BJ (cell line): ENCODE data around the gene LPCAT2. TPM values are rescaled to one million over a fixed set of nuclear protein-coding genes. Genes with fewer than 3 reads are reported as not detected.

ENCODE experiments used
- CTCF ChIA-PET: fragments of 350-600 bp; formaldehyde crosslinking; extraction: SDS; loops from one replicate; lab custom pipeline; 2021; ENCODE audit warnings: antibody characterized with exemption, inconsistent platforms; lab: Yijun Ruan, JAX
- POLR2A ChIA-PET: fragments of 300-600 bp; sonication (Branson Sonifier 250); formaldehyde crosslinking; extraction: SDS; loops from one replicate; lab custom pipeline; 2021; ENCODE audit warnings: antibody characterized with exemption; lab: Charles Lee
- DNase-seq: peaks from one replicate; pipeline ENCODE4 v3.0.0-alpha.2; 2011; ENCODE audit warnings: low read depth
- H3K27me3 ChIP-seq: 2 replicates; pipeline ENCODE4 v1.6.0; 2011; ENCODE audit warnings: low read length; ENCODE audit not compliant: control insufficient read depth, insufficient read depth
- H3K36me3 ChIP-seq: 2 replicates; pipeline ENCODE4 v1.5.1; 2011; ENCODE audit warnings: low read length; ENCODE audit not compliant: control insufficient read depth, insufficient read depth
- H3K4me3 ChIP-seq: 2 replicates; pipeline ENCODE4 v1.5.1; 2011; ENCODE audit warnings: low read depth, mild to moderate bottlenecking, control low read depth, low read length
- polyA plus RNA-seq: library from polyadenylated mRNA; depleted of rRNA; stranded (reverse); fragments of >200 nt; gene quantifications from 2 replicates; pipeline ENCODE4 v1.2.3, GENCODE V29; 2011
- TF ChIP-seq, protein P1 (sequence below): IDR thresholded peaks from 2 replicates; pipeline ENCODE4 v1.5.1; 2011; ENCODE audit warnings: low read depth, mild to moderate bottlenecking, control low read depth, inconsistent platforms, low read length, moderate library complexity; ENCODE audit not compliant: insufficient read depth

Gene LPCAT2
- polyA plus RNA-seq, 1 experiment: 7.9 TPM

DNA sequence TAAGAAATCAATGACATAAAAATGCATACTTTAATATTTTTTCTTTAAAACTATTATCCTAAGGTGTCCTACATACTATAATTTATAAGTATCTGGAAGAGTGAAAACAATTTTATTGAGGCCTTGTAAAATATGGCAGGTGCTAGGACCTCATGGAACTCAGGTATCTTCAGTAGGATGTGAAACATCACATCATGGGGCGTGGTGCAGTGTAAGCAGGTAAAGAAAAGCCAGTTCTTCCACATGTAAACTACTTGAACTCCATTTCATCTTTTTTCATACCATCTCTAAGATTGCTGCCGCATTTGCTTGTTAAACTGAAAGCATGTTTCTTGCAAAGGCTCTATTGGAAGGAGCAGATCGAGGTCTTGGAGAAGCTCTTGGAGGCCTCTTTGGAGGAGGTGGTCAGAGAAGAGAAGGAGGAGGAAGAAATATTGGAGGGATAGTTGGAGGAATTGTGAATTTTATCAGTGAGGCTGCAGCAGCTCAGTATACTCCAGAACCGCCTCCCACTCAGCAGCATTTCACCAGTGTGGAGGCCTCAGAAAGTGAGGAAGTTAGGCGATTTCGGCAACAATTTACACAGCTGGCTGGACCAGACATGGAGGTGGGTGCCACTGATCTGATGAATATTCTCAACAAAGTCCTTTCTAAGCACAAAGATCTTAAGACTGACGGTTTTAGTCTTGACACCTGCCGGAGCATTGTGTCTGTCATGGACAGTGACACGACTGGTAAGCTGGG is 57.7 kb downstream of the LPCAT2 start, which contains the start of gene CAPNS2:
Gene CAPNS2, plus strand, starts transcription at position 253 of the 744 bp plus-strand sequence. Its CDS starts 73 bp downstream, at position 326.
- DNase-seq: no peak
- no peaks in the 10 kb centered on the region for H3K27me3 ChIP-seq
- CTCF ChIA-PET: interaction anchor here (1.0 to 2.4 kb wide), 3 partner anchors 10 to 135 kb away, joined by 3 to 7 read pairs (median 4); no protein-coding TSS in a partner anchor
- no peak within 1 kb of the TSS for H3K4me3 ChIP-seq
- POLR2A ChIA-PET: no interaction called here
- H3K36me3 ChIP-seq: no peaks in the 10 kb centered on the region
- TF ChIP-seq, protein P1, sequence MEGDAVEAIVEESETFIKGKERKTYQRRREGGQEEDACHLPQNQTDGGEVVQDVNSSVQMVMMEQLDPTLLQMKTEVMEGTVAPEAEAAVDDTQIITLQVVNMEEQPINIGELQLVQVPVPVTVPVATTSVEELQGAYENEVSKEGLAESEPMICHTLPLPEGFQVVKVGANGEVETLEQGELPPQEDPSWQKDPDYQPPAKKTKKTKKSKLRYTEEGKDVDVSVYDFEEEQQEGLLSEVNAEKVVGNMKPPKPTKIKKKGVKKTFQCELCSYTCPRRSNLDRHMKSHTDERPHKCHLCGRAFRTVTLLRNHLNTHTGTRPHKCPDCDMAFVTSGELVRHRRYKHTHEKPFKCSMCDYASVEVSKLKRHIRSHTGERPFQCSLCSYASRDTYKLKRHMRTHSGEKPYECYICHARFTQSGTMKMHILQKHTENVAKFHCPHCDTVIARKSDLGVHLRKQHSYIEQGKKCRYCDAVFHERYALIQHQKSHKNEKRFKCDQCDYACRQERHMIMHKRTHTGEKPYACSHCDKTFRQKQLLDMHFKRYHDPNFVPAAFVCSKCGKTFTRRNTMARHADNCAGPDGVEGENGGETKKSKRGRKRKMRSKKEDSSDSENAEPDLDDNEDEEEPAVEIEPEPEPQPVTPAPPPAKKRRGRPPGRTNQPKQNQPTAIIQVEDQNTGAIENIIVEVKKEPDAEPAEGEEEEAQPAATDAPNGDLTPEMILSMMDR: no peak

DNA sequence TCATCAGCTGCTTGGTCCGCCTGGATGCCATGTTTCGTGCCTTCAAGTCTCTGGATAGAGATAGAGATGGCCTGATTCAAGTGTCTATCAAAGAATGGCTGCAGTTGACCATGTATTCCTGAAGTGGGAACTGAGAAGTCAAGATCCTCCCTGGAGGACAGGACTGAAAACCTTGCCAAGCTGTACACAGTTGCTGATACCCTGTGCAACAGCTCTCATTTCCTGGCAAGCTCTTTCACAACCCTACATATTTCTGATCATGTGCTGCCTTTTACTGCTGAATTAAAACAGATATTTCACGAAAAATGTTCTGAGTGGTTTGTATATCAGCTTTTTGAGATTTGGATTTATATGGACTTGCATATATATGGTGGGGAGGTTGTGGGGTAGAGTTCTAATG is 58.5 kb downstream of the LPCAT2 start:
- ChIA-PET POLR2A (interaction anchor here (0.6 kb wide), 1 partner anchor 60 kb away, joined by 4 read pairs; no protein-coding TSS in a partner anchor), CTCF (interaction anchor here (0.6 to 2.4 kb wide), 5 partner anchors 9 to 134 kb away, joined by 3 to 7 read pairs (median 4); no protein-coding TSS in a partner anchor)

DNA sequence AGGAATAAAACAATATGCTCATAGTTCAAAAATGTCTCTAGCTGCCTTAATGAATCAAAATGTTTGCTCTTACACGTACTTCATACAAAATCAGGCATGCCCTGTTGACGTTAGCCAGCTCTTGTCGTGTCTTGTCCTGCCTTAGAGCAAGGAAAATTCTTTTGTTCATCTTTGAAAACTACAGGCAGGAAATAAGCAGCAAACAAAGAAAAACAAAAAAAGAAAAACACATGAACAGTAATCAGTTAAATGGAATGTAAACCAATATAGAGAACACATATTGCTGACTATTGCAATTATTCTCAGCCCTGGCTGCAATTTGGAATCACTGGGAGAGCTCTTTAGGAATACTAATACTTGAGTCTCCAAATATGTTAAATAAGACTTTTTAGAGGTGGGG is 59.3 kb downstream of the LPCAT2 start:
- TF ChIP-seq, protein P1: no peak
- CTCF ChIA-PET: interaction anchor here (0.6 to 1.8 kb wide), 4 partner anchors 13 to 117 kb away, joined by 3 to 6 read pairs (median 3); no protein-coding TSS in a partner anchor
- H3K4me3 ChIP-seq: no peak overlapping the region
- no peak for DNase-seq
- H3K27me3 ChIP-seq: no peaks in the 10 kb centered on the region
- H3K36me3 ChIP-seq: no peaks in the 10 kb centered on the region
- POLR2A ChIA-PET: no interaction called here

More for the DNA sequence above, 58.5 kb downstream of the LPCAT2 start:
- TF ChIP-seq, protein P1: no peak
- H3K36me3 ChIP-seq: no peaks in the 10 kb centered on the region
- DNase-seq: no peak
- no peak overlapping the region for H3K4me3 ChIP-seq
- no peaks in the 10 kb centered on the region for H3K27me3 ChIP-seq

DNA sequence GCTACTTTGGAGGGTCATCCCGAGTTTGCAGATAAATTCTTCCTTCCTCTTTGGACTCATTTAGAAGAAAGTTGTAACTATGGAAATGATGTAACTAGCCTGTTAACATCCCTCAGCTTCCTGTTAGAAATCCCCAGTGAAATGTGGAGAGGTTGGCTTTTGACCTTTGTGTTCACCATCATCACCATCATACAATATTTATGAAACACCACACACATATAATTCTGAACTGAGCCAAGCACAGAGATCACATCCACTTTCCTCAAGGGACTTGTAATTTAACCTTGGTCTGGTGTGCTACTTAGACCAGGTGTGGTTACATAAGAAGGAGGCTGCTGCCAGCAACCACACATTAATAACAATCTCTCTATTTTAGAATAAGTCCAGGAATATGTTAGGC is 60.2 kb downstream of the LPCAT2 start:
- Histone ChIP-seq H3K27me3 (no peaks in the 10 kb centered on the region), H3K4me3 (no peak overlapping the region), H3K36me3 (no peaks in the 10 kb centered on the region)
- ChIA-PET POLR2A (no interaction called here), CTCF (interaction anchor here (0.9 to 1.8 kb wide), 3 partner anchors 12 to 104 kb away, joined by 3 to 6 read pairs (median 3); no protein-coding TSS in a partner anchor)
- DNase-seq: no peak
- TF ChIP-seq, protein P1: no peak

DNA sequence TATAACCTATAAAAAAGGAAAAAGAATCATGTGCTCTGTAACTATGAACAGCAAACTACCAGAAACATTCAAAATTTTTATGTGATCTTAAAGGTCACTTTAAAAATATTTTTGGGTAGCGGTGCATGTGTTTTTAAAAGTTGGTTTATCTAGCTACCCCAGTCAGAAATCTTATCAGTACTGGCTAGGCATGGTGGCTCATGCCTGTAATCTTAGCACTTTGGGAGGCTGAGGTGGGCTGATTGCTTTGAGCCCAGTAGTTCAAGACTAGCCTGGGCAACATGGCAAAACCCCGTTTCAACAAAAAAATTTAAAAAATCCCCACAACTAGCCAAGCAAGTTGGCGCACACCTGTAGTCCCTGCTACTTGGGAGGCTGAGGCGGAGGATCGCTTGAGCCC is 61.3 kb downstream of the LPCAT2 start:
- Histone ChIP-seq H3K36me3 (no peaks in the 10 kb centered on the region), H3K4me3 (no peak overlapping the region), H3K27me3 (no peaks in the 10 kb centered on the region)
- TF ChIP-seq, protein P1: no peak
- POLR2A ChIA-PET: no interaction called here
- CTCF ChIA-PET: no interaction called here
- no peak for DNase-seq
